ENCODE data around the gene KCNB1. TPM values are rescaled to one million over a fixed set of nuclear protein-coding genes. Genes with fewer than 3 reads are reported as not detected.

The KCNB1 gene
- total RNA-seq, 1 donor from 2014 or later: not detected

DNA sequence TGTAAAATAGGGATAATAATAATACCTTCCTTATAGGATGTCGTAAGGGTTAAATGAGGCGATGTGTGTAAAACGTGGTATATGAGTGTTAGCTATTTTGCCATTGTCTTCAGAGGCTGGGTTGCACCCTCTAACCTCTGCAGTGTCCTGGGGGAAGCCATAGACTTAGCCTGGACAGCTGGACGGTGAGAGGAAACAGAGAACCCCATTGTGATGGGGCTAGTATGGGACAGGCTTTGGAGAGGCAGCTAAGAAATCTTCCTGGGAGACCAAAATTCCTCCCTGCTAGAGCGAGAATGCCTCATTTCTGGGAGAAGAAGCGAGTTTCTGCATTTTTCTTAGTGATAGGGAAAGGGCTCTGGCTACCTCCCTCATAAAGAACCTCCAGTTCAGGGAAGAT is 22.8 kb downstream of the KCNB1 start:
- DNase-seq (no peak), ATAC-seq (ENCODE audit: low read depth) (no peak)
- ChIA-PET POLR2A (no interaction called here), CTCF (no interaction called here)
- no peaks in the 10 kb centered on the region for H3K4me1 Mint-ChIP-seq
- TF ChIP-seq, protein P1, sequence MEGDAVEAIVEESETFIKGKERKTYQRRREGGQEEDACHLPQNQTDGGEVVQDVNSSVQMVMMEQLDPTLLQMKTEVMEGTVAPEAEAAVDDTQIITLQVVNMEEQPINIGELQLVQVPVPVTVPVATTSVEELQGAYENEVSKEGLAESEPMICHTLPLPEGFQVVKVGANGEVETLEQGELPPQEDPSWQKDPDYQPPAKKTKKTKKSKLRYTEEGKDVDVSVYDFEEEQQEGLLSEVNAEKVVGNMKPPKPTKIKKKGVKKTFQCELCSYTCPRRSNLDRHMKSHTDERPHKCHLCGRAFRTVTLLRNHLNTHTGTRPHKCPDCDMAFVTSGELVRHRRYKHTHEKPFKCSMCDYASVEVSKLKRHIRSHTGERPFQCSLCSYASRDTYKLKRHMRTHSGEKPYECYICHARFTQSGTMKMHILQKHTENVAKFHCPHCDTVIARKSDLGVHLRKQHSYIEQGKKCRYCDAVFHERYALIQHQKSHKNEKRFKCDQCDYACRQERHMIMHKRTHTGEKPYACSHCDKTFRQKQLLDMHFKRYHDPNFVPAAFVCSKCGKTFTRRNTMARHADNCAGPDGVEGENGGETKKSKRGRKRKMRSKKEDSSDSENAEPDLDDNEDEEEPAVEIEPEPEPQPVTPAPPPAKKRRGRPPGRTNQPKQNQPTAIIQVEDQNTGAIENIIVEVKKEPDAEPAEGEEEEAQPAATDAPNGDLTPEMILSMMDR (IDR thresholded peaks at IDR 0.05): no peak
- H3K9me3 Mint-ChIP-seq: no peaks in the 10 kb centered on the region
- no peak overlapping the region for H3K27ac Mint-ChIP-seq
- intact Hi-C loops (cut with micrococcal nuclease): no loop called here
- H3K27me3 Mint-ChIP-seq: peaks cover 12% of the 10 kb centered on the region
- H3K36me3 Mint-ChIP-seq (ENCODE audit: low read depth): no peaks in the 10 kb centered on the region
- no peak overlapping the region for H3K4me3 Mint-ChIP-seq

DNA sequence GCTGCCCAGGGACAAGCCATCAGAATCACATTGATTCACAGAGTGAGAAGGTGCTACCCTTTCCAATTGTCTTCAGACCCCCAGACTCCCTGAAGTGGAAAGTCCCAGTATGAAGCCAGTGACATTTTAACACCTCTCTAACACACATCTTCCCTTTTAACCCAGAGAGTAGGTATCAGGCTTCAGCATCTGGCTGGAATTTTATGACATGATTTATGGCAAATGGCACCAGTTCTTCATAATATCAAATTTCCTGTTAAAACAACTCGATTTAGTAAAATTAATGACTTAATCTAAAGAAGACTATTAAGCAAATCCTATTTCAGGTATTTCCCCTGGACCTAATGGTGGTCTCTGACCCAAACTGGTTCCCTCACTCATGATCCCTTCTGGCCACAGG is 25.0 kb downstream of the KCNB1 start:
- TF ChIP-seq, protein P1 (IDR thresholded peaks at IDR 0.05): no peak
- Mint-ChIP-seq H3K27me3 (peaks cover 13% of the 10 kb centered on the region), H3K9me3 (no peaks in the 10 kb centered on the region), H3K4me3 (no peak overlapping the region), H3K27ac (no peak overlapping the region), H3K4me1 (no peaks in the 10 kb centered on the region), H3K36me3 (ENCODE audit: low read depth) (no peaks in the 10 kb centered on the region)
- POLR2A ChIA-PET: no interaction called here
- no peak for ATAC-seq (ENCODE audit: low read depth)
- CTCF ChIA-PET: no interaction called here
- no peak for DNase-seq
- intact Hi-C loops (cut with micrococcal nuclease): no loop called here

DNA sequence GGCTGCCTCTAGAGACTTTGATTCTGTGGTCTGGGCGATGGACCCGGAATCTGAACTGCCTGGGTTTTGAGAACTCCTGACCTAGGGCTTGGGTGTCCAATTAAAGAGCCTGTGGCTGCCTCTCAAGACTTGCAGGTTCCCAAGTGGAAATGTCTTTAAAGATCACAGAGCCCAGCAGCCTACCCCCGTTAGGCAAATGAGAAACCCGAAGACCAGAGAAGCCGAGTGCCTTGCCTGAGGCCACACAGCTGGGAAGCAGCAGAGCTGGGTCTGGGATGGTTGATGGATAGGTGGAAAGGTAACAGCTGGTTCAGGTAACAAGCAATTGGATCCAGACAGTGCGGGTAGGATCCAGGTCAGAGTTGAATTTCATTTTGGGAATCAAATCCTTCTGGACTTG is 25.8 kb downstream of the KCNB1 start:
- no peaks in the 10 kb centered on the region for H3K9me3 Mint-ChIP-seq
- peaks cover 16% of the 10 kb centered on the region for H3K27me3 Mint-ChIP-seq
- ATAC-seq (ENCODE audit: low read depth) (no peak), DNase-seq (no peak)
- ChIA-PET CTCF (no interaction called here), POLR2A (no interaction called here)
- H3K4me1 Mint-ChIP-seq: no peaks in the 10 kb centered on the region
- TF ChIP-seq, protein P1 (IDR thresholded peaks at IDR 0.05): no peak
- H3K36me3 Mint-ChIP-seq (ENCODE audit: low read depth): no peaks in the 10 kb centered on the region
- H3K4me3 Mint-ChIP-seq: no peak overlapping the region
- H3K27ac Mint-ChIP-seq: no peak overlapping the region
- intact Hi-C loops (cut with micrococcal nuclease): no loop called here

DNA sequence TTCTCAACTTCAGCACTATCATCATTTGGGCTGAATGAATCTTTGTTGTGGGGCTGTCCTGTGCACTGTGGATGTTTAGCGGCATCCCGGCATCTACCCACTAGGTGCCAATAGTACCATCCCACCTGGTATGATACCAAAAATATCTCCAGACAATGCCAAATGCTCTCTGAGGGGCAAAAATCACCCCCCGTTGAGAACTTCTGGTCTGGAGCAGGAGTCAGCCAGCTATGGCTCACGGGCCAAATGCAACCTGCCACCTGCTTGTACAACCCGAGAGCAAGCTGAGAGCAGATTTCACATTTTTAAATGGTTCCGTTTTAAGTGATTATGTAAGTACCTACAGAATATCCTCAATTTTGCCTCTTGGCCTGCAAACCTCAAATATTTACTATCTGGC is 26.8 kb downstream of the KCNB1 start:
- ChIA-PET POLR2A (no interaction called here), CTCF (no interaction called here)
- Mint-ChIP-seq H3K27ac (no peak overlapping the region), H3K27me3 (peaks cover 16% of the 10 kb centered on the region), H3K4me1 (no peaks in the 10 kb centered on the region), H3K4me3 (no peak overlapping the region), H3K36me3 (ENCODE audit: low read depth) (no peaks in the 10 kb centered on the region), H3K9me3 (no peaks in the 10 kb centered on the region)
- no peak for DNase-seq
- TF ChIP-seq, protein P1 (IDR thresholded peaks at IDR 0.05): no peak
- ATAC-seq (ENCODE audit: low read depth): no peak
- intact Hi-C loops (cut with micrococcal nuclease): no loop called here

DNA sequence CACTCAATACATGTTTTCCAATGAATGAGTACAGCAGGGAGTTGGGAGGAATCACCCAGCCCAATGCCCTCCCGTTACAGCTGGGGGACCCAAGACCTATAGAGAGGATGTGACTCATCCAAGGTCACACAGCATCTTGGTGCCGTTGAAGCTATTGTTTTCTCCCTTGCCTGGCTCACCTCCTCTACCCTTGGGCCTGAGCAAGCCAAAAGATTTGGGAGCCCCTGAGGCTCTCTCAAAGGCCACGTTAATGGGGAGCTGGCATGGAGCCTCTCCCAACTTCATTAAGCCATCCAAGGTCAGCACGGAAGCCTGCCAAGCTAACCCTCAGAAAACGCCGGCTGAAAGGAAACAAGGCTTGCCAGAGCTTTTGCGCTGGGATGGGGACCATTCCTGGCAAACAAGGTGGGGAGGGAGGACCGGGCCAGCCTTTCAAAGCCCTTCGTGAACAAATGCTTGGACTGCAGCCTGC is 30.4 kb downstream of the KCNB1 start:
- H3K4me1 Mint-ChIP-seq: no peaks in the 10 kb centered on the region
- POLR2A ChIA-PET: no interaction called here
- TF ChIP-seq, protein P1 (IDR thresholded peaks at IDR 0.05): no peak
- no peak overlapping the region for H3K4me3 Mint-ChIP-seq
- H3K9me3 Mint-ChIP-seq: no peaks in the 10 kb centered on the region
- H3K27ac Mint-ChIP-seq: no peak overlapping the region
- intact Hi-C loops (cut with micrococcal nuclease): no loop called here
- H3K27me3 Mint-ChIP-seq: peaks cover 10% of the 10 kb centered on the region
- CTCF ChIA-PET: no interaction called here
- ATAC-seq (ENCODE audit: low read depth) (no peak), DNase-seq (no peak)
- H3K36me3 Mint-ChIP-seq (ENCODE audit: low read depth): no peaks in the 10 kb centered on the region
